NCI-H1105 treated with DMSO at 0.1 percent for 48 hours (cell line): Measurements from ENCODE around the gene CAMK2D.
A peak's percentile ranks its signal among the peaks of the same experiment; 100 is the strongest.

ENCODE experiments used
- DNase-seq: peaks from one replicate; lab custom pipeline; 2025; lab: John Stamatoyannopoulos, UW

The CAMK2D gene

GRCh38 chr4:113471146-113471860, 290.2 kb downstream of the CAMK2D start:
- DNase-seq, result no peak

- no peak for DNase-seq
Observed at GRCh38 chr4:113469926-113470325, 291.6 kb downstream of the CAMK2D start.

GRCh38 chr4:113469023-113469390, 292.5 kb downstream of the CAMK2D start:
- no peak for DNase-seq

GRCh38 chr4:113468165-113469022, 293.1 kb downstream of the CAMK2D start:
- DNase-seq, result no peak

GRCh38 chr4:113467581-113467980, 294.0 kb downstream of the CAMK2D start:
- no peak for DNase-seq

- no peak for DNase-seq
Observed at GRCh38 chr4:113462286-113462685, 299.3 kb downstream of the CAMK2D start.

- no peak for DNase-seq
Observed at GRCh38 chr4:113461281-113461680, 300.3 kb downstream of the CAMK2D start.

- no peak for DNase-seq
Observed at GRCh38 chr4:113457886-113458285, 303.7 kb downstream of the CAMK2D start.

GRCh38 chr4:113457121-113457520, 304.4 kb downstream of the CAMK2D start:
- no peak for DNase-seq

GRCh38 chr4:113455061-113455460, 306.5 kb downstream of the CAMK2D start:
- DNase-seq, result peak; percentile 60

- no peak for DNase-seq
Observed at GRCh38 chr4:113452868-113453620, 308.5 kb downstream of the CAMK2D start.

- no peak for DNase-seq
Observed at GRCh38 chr4:113452152-113452551, 309.4 kb downstream of the CAMK2D start.

- no peak for DNase-seq
Observed at GRCh38 chr4:113450295-113451080, 311.1 kb downstream of the CAMK2D start.

GRCh38 chr4:113449410-113449974, 312.0 kb downstream of the CAMK2D start:
- DNase-seq, result no peak

- no peak for DNase-seq
Observed at GRCh38 chr4:113447769-113448168, 313.8 kb downstream of the CAMK2D start.

- DNase-seq, result no peak
Observed at GRCh38 chr4:113447061-113447460, 314.5 kb downstream of the CAMK2D start.

GRCh38 chr4:113446019-113446418, 315.5 kb downstream of the CAMK2D start:
- no peak for DNase-seq

- DNase-seq, result no peak
Observed at GRCh38 chr4:113445286-113445685, 316.3 kb downstream of the CAMK2D start.

- DNase-seq, result no peak
Observed at GRCh38 chr4:113444386-113444785, 317.2 kb downstream of the CAMK2D start.

- DNase-seq, result no peak
Observed at GRCh38 chr4:113442826-113443225, 318.7 kb downstream of the CAMK2D start.

- DNase-seq, result no peak
Observed at GRCh38 chr4:113440371-113440770, 321.2 kb downstream of the CAMK2D start.
